ENCODE results near the gene TFAP2B.

DNA sequence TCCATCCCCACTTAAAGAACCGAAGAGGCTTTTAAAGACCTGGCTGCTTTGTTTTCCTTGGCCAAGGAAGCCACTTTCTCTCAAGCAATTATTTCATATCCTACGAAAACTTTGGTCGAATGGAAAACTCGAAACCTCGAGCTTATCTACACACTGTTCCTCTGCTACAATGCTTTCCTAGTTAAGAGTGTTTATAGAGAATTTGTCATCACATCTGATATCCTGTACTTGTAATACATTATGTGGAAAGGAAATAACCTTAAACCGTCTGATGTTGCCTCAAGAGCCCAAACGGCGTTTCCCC is 28.1 kb downstream of the TFAP2B start:
- TF ChIP-seq, protein P1, sequence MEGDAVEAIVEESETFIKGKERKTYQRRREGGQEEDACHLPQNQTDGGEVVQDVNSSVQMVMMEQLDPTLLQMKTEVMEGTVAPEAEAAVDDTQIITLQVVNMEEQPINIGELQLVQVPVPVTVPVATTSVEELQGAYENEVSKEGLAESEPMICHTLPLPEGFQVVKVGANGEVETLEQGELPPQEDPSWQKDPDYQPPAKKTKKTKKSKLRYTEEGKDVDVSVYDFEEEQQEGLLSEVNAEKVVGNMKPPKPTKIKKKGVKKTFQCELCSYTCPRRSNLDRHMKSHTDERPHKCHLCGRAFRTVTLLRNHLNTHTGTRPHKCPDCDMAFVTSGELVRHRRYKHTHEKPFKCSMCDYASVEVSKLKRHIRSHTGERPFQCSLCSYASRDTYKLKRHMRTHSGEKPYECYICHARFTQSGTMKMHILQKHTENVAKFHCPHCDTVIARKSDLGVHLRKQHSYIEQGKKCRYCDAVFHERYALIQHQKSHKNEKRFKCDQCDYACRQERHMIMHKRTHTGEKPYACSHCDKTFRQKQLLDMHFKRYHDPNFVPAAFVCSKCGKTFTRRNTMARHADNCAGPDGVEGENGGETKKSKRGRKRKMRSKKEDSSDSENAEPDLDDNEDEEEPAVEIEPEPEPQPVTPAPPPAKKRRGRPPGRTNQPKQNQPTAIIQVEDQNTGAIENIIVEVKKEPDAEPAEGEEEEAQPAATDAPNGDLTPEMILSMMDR (conservative IDR thresholded peaks at IDR 0.05; ENCODE audit: low read depth, low read length): no peak
- no peak for TF ChIP-seq EZH2 (IDR thresholded peaks at IDR 0.05; ENCODE audit: borderline replicate concordance, low read depth, low read length, poor library complexity, severe bottlenecking)

Measured in A673 (cell line).